Stomach (tissue), 4 donors: Measurements from ENCODE around the gene LTB4R.

ENCODE experiments used
- POLR2A ChIP-seq, 4 donors: fragments of 450-650 bp; IDR thresholded peaks; one replicate each; pipeline ENCODE4 v1.6.1; 2016; ENCODE audit warnings: antibody characterized with exemption in 4 of 4, control low read depth in 2 of 4, mild to moderate bottlenecking in 1 of 4, moderate library complexity in 1 of 4
- TF ChIP-seq, protein P1 (sequence below), 7 experiments: fragments of 450-650 bp in 4 of 7; fragments of 200-600 bp in 3 of 7; sonication (generic) in 3 of 7; IDR thresholded peaks; one replicate each; pipeline ENCODE4 v1.5.1; 2016 to 2019; ENCODE audit warnings: antibody characterized with exemption in 7 of 7, control low read depth in 2 of 7, mild to moderate bottlenecking in 1 of 7

DNA sequence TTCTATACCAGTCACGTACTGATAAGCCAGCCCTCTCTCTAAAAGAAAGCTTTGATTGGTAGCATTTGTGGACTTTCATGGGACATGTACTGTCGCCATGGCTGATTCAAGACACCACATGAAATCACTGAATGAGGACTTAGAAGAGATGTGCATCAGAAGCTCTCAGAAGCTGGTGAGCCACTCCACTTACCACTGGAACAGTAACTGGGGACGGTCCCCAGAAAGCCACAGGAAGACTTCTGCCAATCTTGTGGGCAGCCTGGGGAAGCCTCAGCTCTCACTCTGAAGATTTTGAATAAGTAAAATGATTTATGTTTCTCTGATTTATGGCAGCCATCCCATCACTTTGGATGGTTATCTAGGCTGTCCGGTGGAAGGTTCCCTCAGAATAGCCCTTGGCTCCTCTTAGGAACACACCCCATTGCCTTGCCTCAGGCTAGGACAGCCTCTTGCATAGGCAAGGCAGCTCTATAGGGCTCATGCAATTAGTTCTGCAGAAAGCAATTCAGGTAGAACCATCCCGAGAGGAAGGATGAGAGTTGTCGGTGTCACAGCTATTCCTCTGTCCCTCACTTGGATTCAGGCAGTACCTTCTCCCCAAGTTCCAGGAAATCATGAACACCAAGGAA lies 21.5 kb upstream of the LTB4R start:
- no peak for TF ChIP-seq POLR2A (IDR thresholded peaks at IDR 0.05)
- TF ChIP-seq, protein P1, sequence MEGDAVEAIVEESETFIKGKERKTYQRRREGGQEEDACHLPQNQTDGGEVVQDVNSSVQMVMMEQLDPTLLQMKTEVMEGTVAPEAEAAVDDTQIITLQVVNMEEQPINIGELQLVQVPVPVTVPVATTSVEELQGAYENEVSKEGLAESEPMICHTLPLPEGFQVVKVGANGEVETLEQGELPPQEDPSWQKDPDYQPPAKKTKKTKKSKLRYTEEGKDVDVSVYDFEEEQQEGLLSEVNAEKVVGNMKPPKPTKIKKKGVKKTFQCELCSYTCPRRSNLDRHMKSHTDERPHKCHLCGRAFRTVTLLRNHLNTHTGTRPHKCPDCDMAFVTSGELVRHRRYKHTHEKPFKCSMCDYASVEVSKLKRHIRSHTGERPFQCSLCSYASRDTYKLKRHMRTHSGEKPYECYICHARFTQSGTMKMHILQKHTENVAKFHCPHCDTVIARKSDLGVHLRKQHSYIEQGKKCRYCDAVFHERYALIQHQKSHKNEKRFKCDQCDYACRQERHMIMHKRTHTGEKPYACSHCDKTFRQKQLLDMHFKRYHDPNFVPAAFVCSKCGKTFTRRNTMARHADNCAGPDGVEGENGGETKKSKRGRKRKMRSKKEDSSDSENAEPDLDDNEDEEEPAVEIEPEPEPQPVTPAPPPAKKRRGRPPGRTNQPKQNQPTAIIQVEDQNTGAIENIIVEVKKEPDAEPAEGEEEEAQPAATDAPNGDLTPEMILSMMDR (IDR thresholded peaks at IDR 0.05): no peak
